HG03139 (cell line): ENCODE results near the gene BABAM1.

Experiments
- ATAC-seq: cut with Tn5 transposase; IDR thresholded peaks from one replicate; pipeline ENCODE4 v1.9.1; 2021; ENCODE audit not compliant: unreplicated experiment

Gene BABAM1

GRCh38 chr19:17266975-17267788 lies at the start of gene BABAM1:
BABAM1 (plus strand) TSS chr19:17267443; CDS start chr19:17268807, 1,364 bp downstream.
- peak; percentile 89 for ATAC-seq

- no peak for ATAC-seq
These were observed 48.0 kb upstream of the BABAM1 start for GRCh38 chr19:17219286-17219685.

- ATAC-seq: no peak
These were observed 47.0 kb upstream of the BABAM1 start for GRCh38 chr19:17220207-17220758.

- no peak for ATAC-seq
These were observed 42.2 kb upstream of the BABAM1 start for GRCh38 chr19:17225053-17225452.

DNA sequence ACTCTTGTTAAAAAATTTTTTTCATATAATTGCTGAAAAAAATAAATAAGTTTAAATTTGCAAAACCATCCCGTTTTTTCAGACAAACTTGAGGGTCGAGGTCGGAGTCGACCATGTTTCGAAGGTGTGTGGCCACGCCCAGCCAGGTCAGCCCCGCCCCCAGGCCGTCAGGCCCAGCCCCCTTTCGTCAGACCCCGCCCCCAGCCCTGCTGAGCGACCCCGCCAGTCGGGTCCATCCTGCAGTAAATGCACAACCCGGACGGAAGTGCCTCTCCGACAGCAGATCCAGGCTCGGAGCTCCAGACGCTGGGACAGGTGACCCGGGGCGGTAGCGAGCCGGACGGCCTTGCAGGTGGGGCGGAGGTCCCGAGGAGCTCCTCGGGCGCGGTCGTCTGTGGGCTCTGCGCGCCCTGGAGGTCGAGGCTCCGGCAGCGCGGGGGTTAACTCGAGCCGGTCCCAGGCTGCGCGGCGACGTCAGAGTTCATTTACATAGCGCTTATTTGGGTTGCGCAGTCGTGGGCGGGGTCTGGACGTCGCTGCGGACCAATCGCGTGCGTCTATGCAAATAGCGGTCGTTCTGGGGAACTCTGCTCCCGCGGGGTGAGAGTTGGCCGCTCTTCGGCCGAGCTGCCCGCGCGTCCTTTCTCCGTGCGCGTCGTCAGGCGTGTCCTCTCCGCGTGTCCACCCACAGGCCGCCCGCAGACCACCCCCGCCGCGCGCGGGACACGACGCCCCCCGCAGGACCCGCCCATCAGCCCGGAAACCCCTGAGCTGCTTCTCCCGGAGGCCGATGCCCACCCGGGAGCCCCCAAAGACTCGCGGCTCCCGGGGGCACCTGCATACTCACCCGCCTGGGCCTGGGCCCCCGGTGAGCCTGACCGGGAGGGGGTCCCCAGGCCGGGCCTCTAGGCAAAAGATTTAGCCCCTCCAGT lies 41.0 kb upstream of the BABAM1 start, which contains the start of gene OCEL1:
Gene OCEL1, plus strand, starts transcription at position 225 of the 932 bp plus-strand sequence. Its CDS starts 22 bp downstream, at position 247.
- peak; percentile 86 for ATAC-seq

DNA sequence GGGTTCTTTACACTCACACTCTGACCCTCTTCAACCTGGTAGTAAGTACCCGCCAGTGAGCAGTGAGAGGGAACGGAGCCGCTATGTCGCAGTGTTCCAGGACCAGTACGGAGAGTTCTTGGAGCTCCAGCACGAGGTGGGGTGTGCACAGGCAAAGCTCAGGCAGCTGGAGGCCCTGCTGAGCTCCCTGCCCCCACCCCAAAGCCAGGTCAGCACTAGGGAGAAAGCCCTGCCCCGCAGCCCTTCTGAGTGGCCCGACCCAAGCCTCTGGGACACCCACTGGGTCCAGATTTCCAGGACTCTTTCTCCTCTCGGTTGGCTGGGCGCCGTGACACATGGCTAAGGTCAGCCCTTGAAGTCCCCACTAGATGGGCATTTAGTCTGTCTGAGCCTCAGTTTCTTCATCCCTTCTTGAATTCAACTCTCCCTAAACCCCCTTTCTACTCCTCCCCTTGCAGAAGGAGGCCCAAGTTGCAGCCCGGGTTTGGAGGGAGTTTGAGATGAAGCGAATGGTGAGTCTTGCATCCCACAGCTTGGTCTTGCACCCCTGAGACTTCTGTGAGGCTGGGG lies 39.4 kb upstream of the BABAM1 start:
- no peak for ATAC-seq

DNA sequence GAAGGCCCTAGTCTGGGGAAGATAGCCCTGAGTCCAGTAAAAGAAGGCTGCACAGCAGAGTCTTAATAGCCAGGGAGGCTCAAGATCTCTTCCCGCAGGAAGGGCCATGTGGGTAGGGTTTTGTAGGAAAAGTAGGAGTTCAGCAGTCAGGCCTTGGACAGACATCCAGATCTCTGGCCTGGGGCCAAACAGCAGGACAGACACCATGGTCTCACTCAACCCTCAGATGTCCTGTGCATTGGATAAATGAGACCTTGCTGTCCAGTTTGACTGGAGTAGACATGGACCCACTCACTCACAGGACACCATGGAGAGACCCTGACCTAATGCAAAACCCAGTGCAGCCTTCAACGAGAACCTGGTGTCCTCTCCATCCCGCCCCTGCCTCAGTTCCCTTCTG lies 37.4 kb upstream of the BABAM1 start:
- ATAC-seq: no peak

GRCh38 chr19:17232258-17232657 lies 35.0 kb upstream of the BABAM1 start:
- no peak for ATAC-seq

- ATAC-seq: no peak
These were observed 32.3 kb upstream of the BABAM1 start for GRCh38 chr19:17234911-17235299.

GRCh38 chr19:17235300-17235970 lies 31.8 kb upstream of the BABAM1 start:
- no peak for ATAC-seq

GRCh38 chr19:17235971-17236777 lies 31.1 kb upstream of the BABAM1 start:
- ATAC-seq: no peak

DNA sequence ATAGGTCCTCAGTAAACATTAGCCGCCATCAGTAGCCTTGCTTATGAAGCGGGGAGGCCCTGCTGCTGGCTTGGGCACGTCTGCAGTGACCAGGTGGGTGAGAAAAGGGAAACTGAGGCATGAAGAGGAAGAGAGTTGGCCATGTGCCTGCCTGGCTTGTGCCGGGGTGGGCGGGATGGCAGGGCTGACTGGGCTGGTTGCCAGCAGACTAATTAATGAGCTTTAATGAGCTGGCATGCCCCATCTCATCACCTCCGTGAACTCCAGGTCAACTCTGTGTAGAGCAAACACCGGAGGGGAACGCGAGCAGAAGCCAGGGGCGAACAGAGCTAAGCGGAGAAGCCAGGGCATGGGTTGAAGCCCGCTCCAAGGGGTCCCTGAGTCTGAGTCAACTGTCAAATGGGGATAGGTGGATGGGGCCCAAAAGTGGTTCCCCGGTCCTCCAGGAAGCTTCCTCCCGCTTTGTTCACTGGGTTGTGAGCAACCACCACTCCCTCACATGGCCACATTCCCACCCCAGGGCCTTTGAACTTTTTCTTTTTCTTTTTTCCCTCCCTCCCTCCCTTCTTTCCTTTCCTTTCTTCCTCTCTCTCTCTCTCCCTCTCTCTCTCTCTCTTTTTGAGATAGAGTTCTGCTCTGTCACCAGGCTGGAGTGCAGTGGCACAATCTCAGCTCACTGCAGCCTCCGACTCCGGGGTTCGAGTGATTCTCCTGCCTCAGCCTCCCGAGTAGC lies 30.3 kb upstream of the BABAM1 start:
- no peak for ATAC-seq

GRCh38 chr19:17237747-17238706 lies 29.2 kb upstream of the BABAM1 start:
- ATAC-seq: no peak

- ATAC-seq: no peak
These were observed 27.0 kb upstream of the BABAM1 start for GRCh38 chr19:17240062-17240752.

DNA sequence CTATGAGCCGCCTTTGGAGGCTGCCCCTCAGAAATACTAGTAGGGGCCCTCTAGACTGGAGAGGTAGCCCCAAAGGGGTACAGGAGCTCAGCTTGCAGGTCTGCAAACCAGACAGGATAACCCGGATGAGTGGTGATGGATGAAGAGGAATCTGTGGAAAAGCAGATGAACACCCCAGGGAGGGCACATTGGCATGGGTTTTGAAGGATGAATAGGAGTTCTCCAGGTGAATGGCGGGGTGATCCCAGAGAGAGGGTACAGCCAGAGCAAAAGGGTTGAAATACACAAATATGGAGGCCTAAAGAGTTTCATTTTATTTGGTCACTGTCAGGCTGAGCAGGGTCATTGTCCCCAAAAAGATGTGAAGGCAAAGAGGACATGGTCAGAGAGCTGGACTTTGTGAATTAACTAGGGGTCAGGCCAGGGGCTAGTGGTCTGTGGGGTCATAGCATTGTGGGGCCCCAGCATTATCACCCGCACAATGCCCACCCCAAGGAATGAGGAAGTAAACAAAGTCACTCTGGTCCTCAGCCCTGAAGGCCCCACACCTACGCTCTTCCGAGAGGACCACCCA lies 26.3 kb upstream of the BABAM1 start:
- ATAC-seq: no peak

DNA sequence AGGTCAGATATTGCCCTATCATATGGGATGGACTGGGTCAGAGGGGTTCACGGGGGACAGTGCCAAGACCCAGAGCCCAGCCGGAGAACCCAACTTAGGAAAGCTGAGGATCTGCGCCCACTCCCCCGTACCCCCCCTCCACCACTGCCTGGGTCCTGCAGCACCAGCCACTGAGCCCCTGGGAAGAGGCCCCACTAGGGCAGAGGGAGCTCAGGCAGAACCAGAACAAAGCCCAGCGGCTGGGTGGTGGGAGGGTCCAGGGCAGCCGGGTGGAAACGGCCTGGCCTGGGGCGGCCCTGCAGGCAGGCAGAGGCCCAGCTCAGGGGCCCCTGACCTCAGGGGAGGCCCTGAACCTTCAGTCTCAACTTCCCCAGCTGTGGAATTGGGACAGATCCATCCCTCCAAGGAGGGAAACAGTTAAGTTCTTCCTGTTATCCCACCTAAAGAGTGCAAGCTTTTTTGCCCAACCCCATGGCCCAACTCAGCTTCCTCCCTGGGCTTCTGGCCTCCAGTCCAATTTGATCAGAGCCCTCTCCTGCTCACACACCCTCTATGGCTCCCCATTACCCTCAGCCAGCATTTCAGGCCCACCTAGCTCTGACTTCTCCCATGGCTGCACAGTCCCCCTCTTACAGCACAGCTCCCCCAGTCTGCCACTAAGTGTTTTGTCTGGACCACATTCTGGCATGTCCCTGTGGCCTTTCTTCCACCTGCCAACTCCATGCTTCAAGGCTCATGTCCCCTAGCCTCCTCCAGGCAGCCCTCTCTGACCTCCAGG lies 24.6 kb upstream of the BABAM1 start:
- ATAC-seq: no peak
